ENCODE data around the gene PPFIA2. TPM values are rescaled to one million over a fixed set of nuclear protein-coding genes. Genes with fewer than 3 reads are reported as not detected.

The PPFIA2 gene
- polyA plus RNA-seq, 1 donor (not counting 4 experiments of a cell fraction or from before 2014, with no cell fraction given), result not detected

DNA sequence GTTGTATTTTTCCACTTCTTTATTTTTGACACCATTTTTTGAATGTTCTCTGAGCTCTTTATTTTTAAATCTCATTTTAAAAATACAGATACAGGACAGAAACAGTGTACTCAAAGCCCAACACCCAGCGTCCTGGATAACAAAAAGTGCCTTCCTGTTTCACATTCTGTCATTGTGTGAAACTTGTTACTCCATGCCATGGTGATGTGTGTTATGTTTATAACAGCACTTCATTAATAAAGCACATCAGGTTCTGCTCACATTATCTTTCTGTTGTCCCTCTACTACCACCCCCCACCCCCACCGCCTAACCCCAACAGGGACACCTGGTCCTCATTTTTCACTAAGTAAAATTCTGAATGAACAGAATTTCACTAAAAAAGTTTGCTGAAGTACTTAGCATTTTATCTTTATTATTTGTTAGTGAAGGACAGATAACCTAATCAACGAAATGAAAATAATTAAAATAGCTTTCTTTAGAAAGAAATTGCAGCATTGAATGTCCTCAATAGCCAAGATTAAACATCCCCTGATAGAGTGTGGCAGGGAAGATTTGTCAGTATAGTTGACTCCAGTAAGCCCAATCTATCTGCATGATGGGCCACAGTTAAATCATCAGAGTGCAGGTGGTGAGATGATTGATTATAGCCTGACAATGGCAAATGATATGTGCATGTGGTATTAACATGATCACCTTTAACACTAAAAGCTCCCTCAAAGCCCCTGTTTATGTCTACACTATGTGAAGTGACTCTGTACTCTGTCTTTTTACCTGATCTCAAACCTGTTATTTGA lies 527.4 kb downstream of the PPFIA2 start:
- Histone ChIP-seq H3K27ac (ENCODE audit: control insufficient read depth, insufficient read depth, low read length) (no peak overlapping the region), H3K36me3 (ENCODE audit: control insufficient read depth in 2 of 2, extremely low read depth in 1 of 2, insufficient read depth in 2 of 2, low read length in 2 of 2) (no peaks in the 10 kb centered on the region), H3K27me3 (ENCODE audit: control insufficient read depth, extremely low read depth, insufficient read depth, low read length) (no peaks in the 10 kb centered on the region), H3K79me2 (ENCODE audit: control insufficient read depth, insufficient read depth, low read length) (no peaks in the 10 kb centered on the region), H3K9me3 (ENCODE audit: control insufficient read depth, low read depth, low read length) (no peaks in the 10 kb centered on the region), H4K20me1 (ENCODE audit: control insufficient read depth, extremely low read depth, insufficient read depth, low read length) (no peaks in the 10 kb centered on the region), H3K9me1 (ENCODE audit: control insufficient read depth, extremely low read depth, insufficient read depth, low read length) (no peaks in the 10 kb centered on the region), H2AFZ (ENCODE audit: control insufficient read depth, low read length) (no peak overlapping the region), H3K4me3 (ENCODE audit: control insufficient read depth in 2 of 3, extremely low read depth in 1 of 3, insufficient read depth in 2 of 3, low read depth in 1 of 3, low read length in 3 of 3) (no peak overlapping the region), H3K9ac (ENCODE audit: control insufficient read depth, extremely low read depth, insufficient read depth, low read length) (no peak overlapping the region), H3K4me1 (ENCODE audit: control insufficient read depth, extremely low read depth, insufficient read depth, low read length) (no peaks in the 10 kb centered on the region), H3K4me2 (ENCODE audit: control insufficient read depth, extremely low read depth, insufficient read depth, low read depth, low read length) (no peak overlapping the region)
- DNase-seq (ENCODE audit: low read depth, low spot score), result no peak
- no peak for TF ChIP-seq CTCF (optimal IDR thresholded peaks at IDR 0.05 in 1 of 3, IDR thresholded peaks at IDR 0.05 in 1 of 3, conservative IDR thresholded peaks at IDR 0.05 in 1 of 3; ENCODE audit: extremely low read depth in 1 of 3, insufficient read depth in 2 of 3, low read length in 3 of 3)
- no peak for TF ChIP-seq EZH2 (IDR thresholded peaks at IDR 0.05; ENCODE audit: low read length)
- dilution Hi-C loops (cut with MboI; ENCODE audit: extremely low pct_ligation_motif_present, low sequenced_read_pairs), result no loop called here
- FAIRE-seq, result no peak

GRCh38 chr12:81229759-81230158 lies 529.4 kb downstream of the PPFIA2 start:
- Histone ChIP-seq H3K36me3 (ENCODE audit: control insufficient read depth in 2 of 2, extremely low read depth in 1 of 2, insufficient read depth in 2 of 2, low read length in 2 of 2) (no peaks in the 10 kb centered on the region), H3K27ac (ENCODE audit: control insufficient read depth, insufficient read depth, low read length) (no peak overlapping the region), H3K4me2 (ENCODE audit: control insufficient read depth, extremely low read depth, insufficient read depth, low read depth, low read length) (no peak overlapping the region), H3K27me3 (ENCODE audit: control insufficient read depth, extremely low read depth, insufficient read depth, low read length) (no peaks in the 10 kb centered on the region), H3K9me3 (ENCODE audit: control insufficient read depth, low read depth, low read length) (no peaks in the 10 kb centered on the region), H2AFZ (ENCODE audit: control insufficient read depth, low read length) (no peak overlapping the region), H3K9ac (ENCODE audit: control insufficient read depth, extremely low read depth, insufficient read depth, low read length) (no peak overlapping the region), H3K79me2 (ENCODE audit: control insufficient read depth, insufficient read depth, low read length) (no peaks in the 10 kb centered on the region), H3K9me1 (ENCODE audit: control insufficient read depth, extremely low read depth, insufficient read depth, low read length) (no peaks in the 10 kb centered on the region), H4K20me1 (ENCODE audit: control insufficient read depth, extremely low read depth, insufficient read depth, low read length) (no peaks in the 10 kb centered on the region), H3K4me3 (ENCODE audit: control insufficient read depth in 2 of 3, extremely low read depth in 1 of 3, insufficient read depth in 2 of 3, low read depth in 1 of 3, low read length in 3 of 3) (no peak overlapping the region), H3K4me1 (ENCODE audit: control insufficient read depth, extremely low read depth, insufficient read depth, low read length) (no peaks in the 10 kb centered on the region)
- dilution Hi-C loops (cut with MboI; ENCODE audit: extremely low pct_ligation_motif_present, low sequenced_read_pairs), result no loop called here
- DNase-seq (ENCODE audit: low read depth, low spot score), result no peak
- FAIRE-seq, result no peak
- no peak for TF ChIP-seq EZH2 (IDR thresholded peaks at IDR 0.05; ENCODE audit: low read length)
- TF ChIP-seq CTCF (optimal IDR thresholded peaks at IDR 0.05 in 1 of 3, IDR thresholded peaks at IDR 0.05 in 1 of 3, conservative IDR thresholded peaks at IDR 0.05 in 1 of 3; ENCODE audit: extremely low read depth in 1 of 3, insufficient read depth in 2 of 3, low read length in 3 of 3), result no peak
